Endodermal cell (in vitro differentiated cells): ENCODE data around the gene GRM4. TPM values are rescaled to one million over a fixed set of nuclear protein-coding genes. Genes with fewer than 3 reads are reported as not detected.

Source experiments
- DNase-seq: peaks from one replicate; pipeline ENCODE4 v3.0.0-alpha.2; 2017
- H3K27ac ChIP-seq: 2 replicates; pipeline ENCODE4 v1.5.1; 2013; ENCODE audit warnings: mild to moderate bottlenecking, low read depth, low read length, moderate library complexity
- H3K27me3 ChIP-seq: 2 replicates; pipeline ENCODE4 v1.6.1; 2013; ENCODE audit warnings: mild to moderate bottlenecking, low read length, moderate library complexity; ENCODE audit not compliant: insufficient read depth, control insufficient read depth, poor library complexity, severe bottlenecking
- H3K36me3 ChIP-seq: 2 replicates; pipeline ENCODE4 v1.7.0; 2013; ENCODE audit warnings: mild to moderate bottlenecking, low read length, moderate library complexity; ENCODE audit not compliant: control insufficient read depth, insufficient read depth
- H3K4me1 ChIP-seq: one replicate; pipeline ENCODE4 v1.7.0; 2013; ENCODE audit warnings: low read length; ENCODE audit not compliant: control insufficient read depth, insufficient read depth
- H3K4me3 ChIP-seq: 2 replicates; pipeline ENCODE4 v1.5.1; 2013; ENCODE audit warnings: mild to moderate bottlenecking, low read length, moderate library complexity
- H3K9ac ChIP-seq: 2 replicates; pipeline ENCODE4 v1.6.1; 2013; ENCODE audit warnings: mild to moderate bottlenecking, low read length, moderate library complexity; ENCODE audit not compliant: poor library complexity, severe bottlenecking; ENCODE audit errors: extremely low read depth
- H3K9me3 ChIP-seq: 2 replicates; pipeline ENCODE4 v1.6.1; 2013; ENCODE audit warnings: mild to moderate bottlenecking, low read length, moderate library complexity; ENCODE audit not compliant: control insufficient read depth
- H3K27ac Mint-ChIP-seq: 2 replicates; pipeline ENCODE4 v1.8.0; 2020; ENCODE audit warnings: mixed read lengths
- H3K27me3 Mint-ChIP-seq: 2 replicates; pipeline ENCODE4 v1.8.0; 2021; ENCODE audit warnings: mild to moderate bottlenecking, mixed read lengths; ENCODE audit not compliant: insufficient read depth
- H3K36me3 Mint-ChIP-seq: 2 replicates; pipeline ENCODE4 v1.8.0; 2020; ENCODE audit warnings: low read depth, mixed read lengths
- H3K4me1 Mint-ChIP-seq: 2 replicates; pipeline ENCODE4 v1.8.0; 2020; ENCODE audit warnings: mixed read lengths
- H3K4me3 Mint-ChIP-seq: 2 replicates; pipeline ENCODE4 v1.8.0; 2020; ENCODE audit warnings: mild to moderate bottlenecking, moderate library complexity, mixed read lengths
- H3K9me3 Mint-ChIP-seq: 2 replicates; pipeline ENCODE4 v1.8.0; 2020; ENCODE audit warnings: mild to moderate bottlenecking, mixed read lengths
- WGBS, 2 experiments: methylation state at CpG; one replicate each; pipeline versions ENCODE4 v1.1.5 to v1.1.7; 2013; ENCODE audit warnings: missing lambda C conversion rate in 2 of 2, mixed read lengths in 1 of 2; ENCODE audit not compliant: insufficient coverage in 1 of 2, insufficient read length in 1 of 2; 5-methylcytosine and 5-hydroxymethylcytosine counted together
- total RNA-seq, 2 donors: library from RNA; stranded (reverse); fragmentation: NEBNext Ultra II Directional in 1 of 2; extraction: Animal tissue kit (Norgen Biotek cat#: 25700) in 1 of 2; gene quantifications; 2 replicates in 1 of 2; 3 replicates in 1 of 2; pipeline ENCODE4 v1.2.1, GENCODE V29; 2021
- TF ChIP-seq, protein P1 (sequence below): fragments of 200-600 bp; sonication (generic); conservative IDR thresholded peaks from 2 replicates; pipeline ENCODE4 v1.5.0; 2021; ENCODE audit warnings: antibody characterized with exemption, mild to moderate bottlenecking

Gene GRM4
- total RNA-seq, 2 donors from 2014 or later = 3.1 to 9.1 TPM

DNA sequence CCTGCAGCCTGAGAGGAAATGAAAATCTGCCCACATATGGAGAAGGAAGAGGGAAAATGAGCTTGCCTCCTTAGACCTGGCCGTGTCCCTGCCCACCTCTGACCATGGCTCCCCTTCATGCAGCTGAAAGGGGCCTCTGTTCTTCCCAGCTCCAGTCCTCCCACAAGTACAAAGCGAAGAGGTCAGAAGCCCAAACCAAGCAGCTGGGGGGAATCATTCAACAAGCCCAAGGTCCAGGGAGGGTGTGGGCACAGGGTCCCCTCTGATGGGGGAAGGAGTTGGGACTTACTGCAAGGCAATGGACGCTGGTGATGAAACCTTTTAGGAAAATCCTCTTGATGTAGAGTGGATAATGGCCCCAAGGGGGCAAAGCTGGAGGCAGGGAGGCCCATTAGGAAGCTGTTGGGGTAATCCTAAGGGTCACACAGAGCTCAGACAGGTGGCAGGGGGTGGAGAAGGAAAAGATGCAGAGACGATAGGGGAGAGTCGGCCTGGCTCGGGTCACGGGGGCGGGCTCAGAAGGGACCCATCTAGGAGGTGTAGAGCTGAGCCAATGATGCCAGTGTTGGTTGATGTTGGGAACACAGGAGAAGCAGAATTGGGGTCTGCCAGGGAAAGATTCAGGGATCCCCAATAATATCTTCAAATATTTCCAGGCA lies 16.1 kb upstream of the GRM4 start:
- Histone ChIP-seq H3K4me3 (no peak overlapping the region), H3K27me3 (no peaks in the 10 kb centered on the region), H3K4me1 (no peaks in the 10 kb centered on the region), H3K27ac (no peak overlapping the region), H3K9me3 (peaks cover 11% of the 10 kb centered on the region), H3K36me3 (no peaks in the 10 kb centered on the region), H3K9ac (no peak overlapping the region)
- Mint-ChIP-seq H3K27me3 (peaks cover 33% of the 10 kb centered on the region), H3K4me3 (no peak overlapping the region), H3K9me3 (peaks cover 17% of the 10 kb centered on the region), H3K27ac (no peak overlapping the region), H3K4me1 (no peaks in the 10 kb centered on the region), H3K36me3 (peaks cover 2% of the 10 kb centered on the region)
- WGBS, 2 experiments = 89 to 92% methylated on average over 3 to 8 of the region's 8 CpGs
- DNase-seq = no peak
- TF ChIP-seq, protein P1, sequence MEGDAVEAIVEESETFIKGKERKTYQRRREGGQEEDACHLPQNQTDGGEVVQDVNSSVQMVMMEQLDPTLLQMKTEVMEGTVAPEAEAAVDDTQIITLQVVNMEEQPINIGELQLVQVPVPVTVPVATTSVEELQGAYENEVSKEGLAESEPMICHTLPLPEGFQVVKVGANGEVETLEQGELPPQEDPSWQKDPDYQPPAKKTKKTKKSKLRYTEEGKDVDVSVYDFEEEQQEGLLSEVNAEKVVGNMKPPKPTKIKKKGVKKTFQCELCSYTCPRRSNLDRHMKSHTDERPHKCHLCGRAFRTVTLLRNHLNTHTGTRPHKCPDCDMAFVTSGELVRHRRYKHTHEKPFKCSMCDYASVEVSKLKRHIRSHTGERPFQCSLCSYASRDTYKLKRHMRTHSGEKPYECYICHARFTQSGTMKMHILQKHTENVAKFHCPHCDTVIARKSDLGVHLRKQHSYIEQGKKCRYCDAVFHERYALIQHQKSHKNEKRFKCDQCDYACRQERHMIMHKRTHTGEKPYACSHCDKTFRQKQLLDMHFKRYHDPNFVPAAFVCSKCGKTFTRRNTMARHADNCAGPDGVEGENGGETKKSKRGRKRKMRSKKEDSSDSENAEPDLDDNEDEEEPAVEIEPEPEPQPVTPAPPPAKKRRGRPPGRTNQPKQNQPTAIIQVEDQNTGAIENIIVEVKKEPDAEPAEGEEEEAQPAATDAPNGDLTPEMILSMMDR = no peak

- Histone ChIP-seq H3K27ac (no peak overlapping the region), H3K36me3 (no peaks in the 10 kb centered on the region), H3K4me3 (no peak overlapping the region), H3K9ac (no peak overlapping the region), H3K9me3 (peaks cover 11% of the 10 kb centered on the region), H3K4me1 (no peaks in the 10 kb centered on the region), H3K27me3 (peaks cover 6% of the 10 kb centered on the region)
- peaks cover 2% of the 10 kb centered on the region for H3K36me3 Mint-ChIP-seq
- H3K27ac Mint-ChIP-seq = no peak overlapping the region
- no peak for DNase-seq
- peaks cover 39% of the 10 kb centered on the region for H3K27me3 Mint-ChIP-seq
- peaks cover 17% of the 10 kb centered on the region for H3K9me3 Mint-ChIP-seq
- H3K4me1 Mint-ChIP-seq = no peaks in the 10 kb centered on the region
- TF ChIP-seq, protein P1 = no peak
- H3K4me3 Mint-ChIP-seq = no peak overlapping the region
These were observed 14.0 kb upstream of the GRM4 start for GRCh38 chr6:34159844-34160243.

DNA sequence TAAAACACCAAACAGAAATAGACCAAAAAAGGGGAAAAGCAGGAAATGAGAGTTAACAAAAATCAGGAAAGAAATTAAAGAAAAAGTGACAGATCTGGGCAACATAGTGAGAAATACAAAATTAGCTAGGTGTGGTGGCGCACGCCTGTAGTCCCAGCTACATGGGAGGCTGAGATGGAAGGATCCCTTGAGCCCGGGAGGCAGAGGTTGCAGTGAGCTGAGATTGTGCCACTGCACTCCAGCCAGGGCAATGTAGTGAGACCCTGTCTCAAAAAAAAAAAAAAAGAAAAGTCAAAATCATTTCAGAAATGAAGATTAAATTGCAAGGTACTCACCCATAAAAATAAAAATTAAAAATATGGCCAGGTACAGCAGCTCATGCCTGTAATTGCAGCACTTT lies 13.0 kb upstream of the GRM4 start:
- DNase-seq = no peak
- Mint-ChIP-seq H3K4me3 (no peak overlapping the region), H3K36me3 (peaks cover 2% of the 10 kb centered on the region), H3K9me3 (peaks cover 17% of the 10 kb centered on the region), H3K27me3 (peaks cover 49% of the 10 kb centered on the region), H3K27ac (no peak overlapping the region), H3K4me1 (no peaks in the 10 kb centered on the region)
- Histone ChIP-seq H3K27me3 (peaks cover 14% of the 10 kb centered on the region), H3K27ac (no peak overlapping the region), H3K4me1 (no peaks in the 10 kb centered on the region), H3K4me3 (no peak overlapping the region), H3K9ac (no peak overlapping the region), H3K9me3 (peaks cover 11% of the 10 kb centered on the region), H3K36me3 (no peaks in the 10 kb centered on the region)
- TF ChIP-seq, protein P1 = no peak
- WGBS, 2 experiments = 92 to 100% methylated on average over 3 of the region's 3 CpGs
